ENCODE data around the gene RASSF6. TPM values are rescaled to one million over a fixed set of nuclear protein-coding genes. Genes with fewer than 3 reads are reported as not detected.
"Not testable (repeated sequence)": the region's sequence is repeated elsewhere in the genome, so short reads cannot be mapped to it uniquely, and the experiment has no call there.

RASSF6 gene
- total and polyA plus RNA-seq, 2 donors (not counting 1 experiment from before 2014, with no cell fraction given): 1.4 to 13.1 TPM

- intact Hi-C loops (cut with micrococcal nuclease): no loop called here
- CTCF ChIA-PET: no interaction called here
- ATAC-seq (ENCODE audit: low read depth): no peak
Measured at GRCh38 chr4:73597594-73597993, 22.6 kb downstream of the RASSF6 start.

GRCh38 chr4:73597183-73597582, 23.1 kb downstream of the RASSF6 start:
- ATAC-seq (ENCODE audit: low read depth); H3K27me3 ChIP-seq (replicated peaks in 1 of 4; ENCODE audit: control extremely low read depth in 1 of 4, control insufficient read depth in 3 of 4, insufficient read depth in 4 of 4, low read length in 3 of 4); POLR2A ChIA-PET; H3K27ac Mint-ChIP-seq; H4K20me1 ChIP-seq (ENCODE audit: control insufficient read depth, insufficient read depth, low read length, poor library complexity, severe bottlenecking); H3K9ac ChIP-seq (ENCODE audit: low read length); H3K9me3 Mint-ChIP-seq (ENCODE audit: insufficient read depth); H3K27me3 Mint-ChIP-seq; H3K36me3 ChIP-seq (replicated peaks in 1 of 2; ENCODE audit: control extremely low read depth in 1 of 2, control insufficient read depth in 1 of 2, extremely low read depth in 1 of 2, insufficient read depth in 2 of 2, low read length in 1 of 2); H3K9me3 ChIP-seq (ENCODE audit: control extremely low read depth in 1 of 3, control insufficient read depth in 2 of 3, insufficient read depth in 1 of 3, low read length in 2 of 3); H3K4me3 ChIP-seq (ENCODE audit: control extremely low read depth in 1 of 5, extremely low read depth in 1 of 5, insufficient read depth in 1 of 5, low read depth in 2 of 5, low read length in 4 of 5); H3K27ac ChIP-seq (ENCODE audit: low read length in 2 of 2); H3K4me3 Mint-ChIP-seq; H3K4me1 ChIP-seq (ENCODE audit: control insufficient read depth in 2 of 2, insufficient read depth in 2 of 2, low read length in 2 of 2); H2AFZ ChIP-seq (ENCODE audit: insufficient read depth, low read depth, low read length, poor library complexity, severe bottlenecking); H3K4me2 ChIP-seq (replicated peaks; ENCODE audit: low read depth, low read length, poor library complexity, severe bottlenecking); CTCF ChIA-PET; intact Hi-C loops (cut with micrococcal nuclease); H3K79me2 ChIP-seq (ENCODE audit: control insufficient read depth, insufficient read depth, low read length); DNase-seq: not testable (repeated sequence)
- peaks cover 29% of the 10 kb centered on the region for H3K4me1 Mint-ChIP-seq

More at GRCh38 chr4:73597594-73597993, 22.6 kb downstream of the RASSF6 start:
- DNase-seq: no peak
- no peak overlapping the region for H3K4me3 ChIP-seq (ENCODE audit: control extremely low read depth in 1 of 5, extremely low read depth in 1 of 5, insufficient read depth in 1 of 5, low read depth in 2 of 5, low read length in 4 of 5)
- H3K9ac ChIP-seq (ENCODE audit: low read length): no peak overlapping the region
- peaks cover 0 to 2% (median 0%) of the 10 kb centered on the region in 3 donors for H3K9me3 ChIP-seq (ENCODE audit: control extremely low read depth in 1 of 3, control insufficient read depth in 2 of 3, insufficient read depth in 1 of 3, low read length in 2 of 3)
- no peak overlapping the region for H3K27ac ChIP-seq (ENCODE audit: low read length in 2 of 2)
- Mint-ChIP-seq H3K9me3 (ENCODE audit: insufficient read depth) (no peaks in the 10 kb centered on the region), H3K27me3 (no peaks in the 10 kb centered on the region), H3K4me3 (no peak overlapping the region), H3K27ac (no peak overlapping the region), H3K4me1 (peaks cover 28% of the 10 kb centered on the region)
- no peaks in the 10 kb centered on the region for H3K36me3 ChIP-seq (replicated peaks in 1 of 2; ENCODE audit: control extremely low read depth in 1 of 2, control insufficient read depth in 1 of 2, extremely low read depth in 1 of 2, insufficient read depth in 2 of 2, low read length in 1 of 2)
- no peak overlapping the region for H2AFZ ChIP-seq (ENCODE audit: insufficient read depth, low read depth, low read length, poor library complexity, severe bottlenecking)
- H3K27me3 ChIP-seq (replicated peaks in 1 of 4; ENCODE audit: control extremely low read depth in 1 of 4, control insufficient read depth in 3 of 4, insufficient read depth in 4 of 4, low read length in 3 of 4): no peaks in the 10 kb centered on the region
- no peak overlapping the region for H3K4me2 ChIP-seq (replicated peaks; ENCODE audit: low read depth, low read length, poor library complexity, severe bottlenecking)
- no peaks in the 10 kb centered on the region for H3K4me1 ChIP-seq (ENCODE audit: control insufficient read depth in 2 of 2, insufficient read depth in 2 of 2, low read length in 2 of 2)
- POLR2A ChIA-PET: no interaction called here
- H4K20me1 ChIP-seq (ENCODE audit: control insufficient read depth, insufficient read depth, low read length, poor library complexity, severe bottlenecking): no peaks in the 10 kb centered on the region
- TF ChIP-seq EZH2 (IDR thresholded peaks at IDR 0.05; ENCODE audit: borderline replicate concordance, insufficient read depth, low read depth, low read length, poor library complexity, severe bottlenecking): no peak
- TF ChIP-seq CTCF (IDR thresholded peaks at IDR 0.05): no peak
- no peaks in the 10 kb centered on the region for H3K79me2 ChIP-seq (ENCODE audit: control insufficient read depth, insufficient read depth, low read length)

All from B cell (primary cell).